HG03520 (cell line): Measurements from ENCODE around the gene MAPKAPK5.
"Not testable (repeated sequence)": the region's sequence is repeated elsewhere in the genome, so short reads cannot be mapped to it uniquely, and the experiment has no call there.

Experiments
- ATAC-seq: cut with Tn5 transposase; IDR thresholded peaks from one replicate; pipeline ENCODE4 v1.9.1; 2021; ENCODE audit warnings: mild to moderate bottlenecking, moderate library complexity; ENCODE audit not compliant: unreplicated experiment

MAPKAPK5 gene

GRCh38 chr12:111873113-111873512 is 31.1 kb downstream of the MAPKAPK5 start:
- ATAC-seq, result no peak

DNA sequence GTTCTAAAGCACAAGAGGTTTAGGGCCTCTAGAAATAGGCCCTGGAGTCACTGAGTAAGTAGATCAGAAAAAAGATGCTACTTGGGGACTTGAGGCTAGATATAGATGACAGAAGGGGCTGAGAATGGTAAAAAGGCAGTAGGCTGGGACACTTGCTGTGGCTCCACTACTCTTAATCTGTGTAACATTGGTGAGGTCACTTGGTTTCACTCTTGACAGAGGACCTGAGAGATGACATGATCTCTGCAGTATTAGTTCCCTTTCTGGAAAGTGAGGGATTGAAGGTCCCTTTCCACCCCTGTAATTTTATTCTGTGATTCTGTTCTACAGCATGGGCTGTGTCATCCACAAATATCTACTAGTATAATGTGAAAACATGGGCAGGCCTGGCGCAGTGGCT is 39.7 kb downstream of the MAPKAPK5 start:
- no peak for ATAC-seq

DNA sequence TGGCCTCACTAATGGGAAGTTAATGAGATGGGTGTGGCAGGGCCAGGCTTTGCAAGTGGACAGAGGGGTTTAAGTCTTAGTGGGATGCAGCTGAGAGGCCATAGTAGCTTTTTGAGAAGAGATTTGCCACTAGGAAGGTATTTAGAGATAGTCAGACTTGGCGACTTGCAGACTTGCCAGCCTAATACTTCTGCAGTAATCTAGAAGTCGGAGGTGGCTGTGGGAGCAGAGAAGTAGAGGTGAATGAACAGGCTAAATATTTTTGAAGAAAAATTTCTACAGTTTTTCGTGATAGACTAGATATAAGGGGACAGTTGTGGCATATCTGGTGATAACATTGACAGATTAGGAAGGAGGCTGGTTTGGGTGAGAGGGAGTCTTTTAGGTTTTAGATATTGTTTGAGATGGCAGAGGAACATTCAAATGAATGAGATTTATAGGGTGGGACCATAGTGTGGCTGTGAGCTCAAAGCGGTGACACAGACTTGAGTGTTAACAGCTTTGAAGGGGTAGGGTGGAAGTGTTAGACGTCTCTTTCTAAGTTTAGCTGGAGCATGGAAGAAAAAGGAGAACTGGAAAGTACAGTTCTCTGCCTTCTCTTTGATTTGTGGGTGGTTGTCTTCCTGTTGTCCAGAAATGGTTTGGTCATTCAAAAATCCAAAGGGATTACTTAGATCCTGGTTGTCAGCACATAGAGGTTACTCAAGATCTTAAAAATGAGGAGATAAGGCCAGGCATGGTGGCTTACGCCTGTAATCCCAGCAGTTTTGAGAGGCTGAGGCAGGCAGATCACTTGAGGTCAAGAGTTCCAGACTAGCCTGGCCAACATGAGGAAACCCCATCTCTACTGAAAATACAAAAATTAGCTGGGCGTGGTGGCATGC is 44.9 kb downstream of the MAPKAPK5 start:
- no peak for ATAC-seq

DNA sequence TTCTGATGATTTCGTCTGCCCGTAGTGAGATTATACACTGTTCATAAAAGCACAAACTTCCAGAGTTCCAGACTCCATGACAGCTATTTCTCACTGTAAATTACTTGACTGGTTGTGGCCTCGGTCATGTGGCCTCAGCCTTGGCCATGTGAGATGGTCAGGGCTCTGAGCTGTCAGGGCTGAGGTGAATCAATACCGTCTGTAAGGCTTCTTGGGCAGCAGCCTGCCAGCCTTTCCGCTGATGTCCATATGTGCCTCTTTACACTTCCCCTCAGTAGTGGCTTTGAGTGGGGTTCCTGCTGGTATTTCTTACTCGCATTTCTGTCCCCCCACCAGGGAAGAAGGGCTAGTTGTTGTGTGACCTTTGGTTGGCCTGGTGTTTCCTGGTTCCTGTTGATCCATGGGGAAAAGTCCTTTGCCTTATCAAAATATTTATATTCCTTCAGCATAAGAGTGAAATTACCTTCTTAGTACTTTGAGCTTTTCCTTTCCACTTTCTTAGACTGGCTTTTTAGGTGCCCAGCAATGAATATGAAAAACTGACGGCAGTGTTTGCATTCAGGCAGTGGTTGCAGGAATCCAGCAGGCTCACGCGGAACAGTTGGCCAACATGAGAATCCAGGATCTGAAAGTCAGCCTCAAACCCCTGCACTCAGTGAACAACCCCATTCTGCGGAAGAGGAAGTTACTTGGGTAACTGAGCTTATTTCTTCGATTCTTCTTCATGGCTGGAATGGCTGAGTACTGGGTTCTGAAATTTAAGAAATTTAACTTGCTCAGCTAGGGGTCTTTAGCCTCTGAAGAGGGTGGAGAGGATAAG is 46.1 kb downstream of the MAPKAPK5 start:
- no peak for ATAC-seq

GRCh38 chr12:111893287-111893686 is 51.3 kb downstream of the MAPKAPK5 start:
- ATAC-seq, result no peak

- ATAC-seq, result no peak
Measured at GRCh38 chr12:111894556-111894955, 52.5 kb downstream of the MAPKAPK5 start.

DNA sequence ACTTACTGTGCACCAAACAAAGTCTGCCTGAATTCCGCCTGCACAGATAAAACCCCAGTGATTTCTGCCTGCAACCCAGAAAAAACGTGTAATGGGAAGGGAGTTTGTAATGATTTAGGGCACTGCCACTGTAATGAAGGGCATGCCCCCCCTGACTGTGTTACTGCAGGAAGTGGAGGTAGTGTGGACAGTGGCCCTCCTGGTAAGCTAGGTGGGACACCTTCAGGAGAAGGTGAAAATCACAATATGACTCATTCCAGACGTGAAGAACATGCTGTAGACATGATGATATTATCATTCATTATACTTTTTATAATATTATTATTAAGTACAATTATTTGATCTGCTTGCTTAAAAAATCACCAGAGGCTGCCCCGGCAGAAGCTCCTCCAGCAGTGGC is 59.2 kb downstream of the MAPKAPK5 start:
- no peak for ATAC-seq

DNA sequence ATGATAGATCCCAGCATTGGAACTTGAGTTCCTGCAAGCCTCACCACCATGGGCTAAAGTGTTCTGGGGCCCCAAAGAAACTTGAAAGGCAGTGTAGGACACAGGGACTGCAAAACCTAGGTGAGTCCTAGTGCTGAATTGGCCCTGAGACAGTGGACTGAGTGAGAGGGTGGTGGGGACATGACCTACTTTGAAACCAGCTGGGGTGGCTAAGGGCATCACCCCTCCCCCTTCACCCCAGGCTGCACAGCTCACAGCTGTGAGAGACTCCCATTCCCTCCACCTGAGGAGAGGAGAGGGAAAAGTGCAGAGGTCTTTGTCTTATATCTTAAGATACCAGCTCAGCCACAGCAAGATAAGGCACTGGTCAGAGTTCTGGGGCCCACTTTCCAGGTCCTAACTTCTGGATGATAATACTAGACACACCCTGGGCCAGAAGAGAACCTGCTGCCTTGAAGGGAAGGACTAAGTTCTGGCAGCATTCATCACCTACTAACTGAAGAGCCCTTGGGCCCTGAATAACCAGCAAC is 62.5 kb downstream of the MAPKAPK5 start:
- no peak for ATAC-seq

GRCh38 chr12:111905502-111905901 is 63.5 kb downstream of the MAPKAPK5 start:
- no peak for ATAC-seq

DNA sequence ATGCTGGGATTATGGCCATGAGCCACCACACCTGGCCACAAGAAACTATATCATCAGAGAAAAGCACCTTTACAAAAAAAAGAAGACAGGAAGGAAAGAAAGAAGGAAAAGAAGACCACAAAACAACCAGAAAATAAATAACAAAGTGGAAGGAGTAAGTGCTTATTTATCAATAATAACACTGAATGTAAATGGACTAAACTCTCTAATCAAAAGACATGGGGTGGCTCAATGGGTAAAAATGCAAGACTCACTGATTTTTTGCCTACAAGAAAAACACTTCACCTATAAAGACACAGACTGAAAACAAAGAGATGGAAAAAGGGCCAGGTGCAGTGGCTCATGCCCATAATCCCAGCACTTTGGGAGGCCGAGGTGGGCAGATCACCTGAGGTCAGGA is 65.7 kb downstream of the MAPKAPK5 start:
- ATAC-seq, result no peak

- no peak for ATAC-seq
Measured at GRCh38 chr12:111925171-111925570, 83.1 kb downstream of the MAPKAPK5 start.

DNA sequence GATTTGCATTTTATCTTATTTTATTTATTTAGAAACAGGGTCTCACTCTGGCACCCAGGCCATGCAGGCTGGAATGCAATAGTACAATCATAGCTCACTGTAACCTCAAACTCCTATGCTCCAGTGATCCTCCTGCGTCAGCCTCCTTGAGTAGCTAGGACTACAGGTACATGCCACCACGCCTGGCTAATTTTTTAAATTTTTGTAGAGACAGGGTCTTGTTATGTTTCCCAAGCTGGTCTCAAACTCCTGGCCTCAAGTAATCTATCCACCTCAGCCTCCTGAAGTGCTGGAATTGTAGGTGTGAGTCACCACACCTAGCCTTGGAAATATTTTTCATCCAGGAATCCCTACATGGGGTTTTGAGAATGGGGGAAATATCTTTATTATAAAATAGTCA is 84.6 kb downstream of the MAPKAPK5 start:
- ATAC-seq, result no peak

- ATAC-seq, result no peak
Measured at GRCh38 chr12:111927346-111927745, 85.3 kb downstream of the MAPKAPK5 start.

DNA sequence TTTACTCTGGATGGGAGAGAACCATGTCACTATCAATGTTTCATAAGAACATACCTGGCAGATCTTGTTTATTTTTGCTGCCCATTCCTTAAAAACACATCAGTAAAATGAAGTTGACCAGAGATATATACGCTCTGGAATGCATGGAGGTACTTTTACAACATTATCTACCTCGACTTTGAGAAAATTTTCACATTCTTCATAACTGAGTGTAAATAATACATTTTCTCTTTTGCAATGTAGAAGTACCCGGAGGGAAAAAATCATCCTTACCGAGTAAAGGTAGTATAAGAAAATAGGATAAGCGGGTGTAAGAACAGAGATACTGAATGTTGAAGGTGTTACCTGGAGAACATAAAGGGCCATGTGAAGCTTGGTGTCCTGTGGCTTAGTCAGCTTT is 90.2 kb downstream of the MAPKAPK5 start:
- ATAC-seq, result no peak

DNA sequence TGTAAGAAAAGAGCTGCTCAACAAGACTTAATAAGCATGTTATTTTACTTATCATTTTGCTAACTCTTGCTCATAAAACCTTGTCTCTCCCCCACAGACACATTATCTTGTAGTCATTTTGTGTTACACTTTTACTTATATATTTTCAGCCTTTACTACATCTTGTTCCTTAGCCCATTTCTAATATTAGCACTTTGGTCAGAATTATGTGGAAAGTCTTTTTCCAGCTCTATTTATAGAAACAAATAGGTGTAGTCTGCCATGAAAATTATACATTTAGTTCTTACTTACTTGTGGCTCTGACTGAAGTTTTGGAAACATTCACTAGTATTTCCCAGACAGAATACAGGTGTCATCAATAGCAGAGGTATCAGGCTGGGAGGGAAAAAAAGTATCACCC is 94.8 kb downstream of the MAPKAPK5 start:
- ATAC-seq, result no peak

DNA sequence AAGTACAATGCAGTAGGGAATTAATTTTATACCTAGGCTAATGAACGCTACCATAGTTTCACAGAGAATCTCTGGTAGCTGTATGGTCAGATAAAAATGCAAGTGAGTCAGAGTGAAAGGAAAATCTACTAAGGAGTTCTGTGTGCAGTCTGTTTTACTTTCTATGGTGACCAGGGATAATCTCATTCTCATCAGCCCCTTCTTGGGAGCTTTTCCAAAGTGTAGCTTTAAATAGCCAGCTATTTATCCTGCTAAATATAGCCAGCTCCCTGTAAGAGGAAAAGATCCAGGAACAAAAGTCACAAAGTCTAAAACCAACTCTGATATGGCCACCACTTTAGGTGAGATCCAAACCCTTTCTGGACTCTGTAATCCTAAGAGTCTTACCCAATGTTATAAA is 95.4 kb downstream of the MAPKAPK5 start:
- ATAC-seq, result no peak

DNA sequence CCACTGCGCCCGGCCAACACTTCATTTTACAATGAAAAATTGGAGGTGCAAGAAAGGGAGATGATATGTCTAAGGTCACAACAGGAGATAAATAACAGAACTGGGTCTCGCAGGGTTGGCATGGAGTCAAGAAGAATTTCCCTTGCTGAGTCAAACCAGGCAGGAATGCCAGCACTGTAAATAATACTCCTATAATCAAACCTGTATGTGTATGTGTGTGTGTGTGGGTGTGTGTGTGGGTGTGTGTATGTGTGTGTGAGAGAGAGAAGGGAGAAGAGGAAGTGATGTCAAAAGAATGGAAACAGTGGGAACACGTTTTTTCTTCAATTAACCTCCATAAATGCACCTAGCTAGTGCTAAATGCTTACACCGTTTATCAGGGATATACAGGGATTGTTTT is 100.5 kb downstream of the MAPKAPK5 start:
- ATAC-seq, result no peak

- ATAC-seq, result no peak
Measured at GRCh38 chr12:111943929-111944328, 101.9 kb downstream of the MAPKAPK5 start.

DNA sequence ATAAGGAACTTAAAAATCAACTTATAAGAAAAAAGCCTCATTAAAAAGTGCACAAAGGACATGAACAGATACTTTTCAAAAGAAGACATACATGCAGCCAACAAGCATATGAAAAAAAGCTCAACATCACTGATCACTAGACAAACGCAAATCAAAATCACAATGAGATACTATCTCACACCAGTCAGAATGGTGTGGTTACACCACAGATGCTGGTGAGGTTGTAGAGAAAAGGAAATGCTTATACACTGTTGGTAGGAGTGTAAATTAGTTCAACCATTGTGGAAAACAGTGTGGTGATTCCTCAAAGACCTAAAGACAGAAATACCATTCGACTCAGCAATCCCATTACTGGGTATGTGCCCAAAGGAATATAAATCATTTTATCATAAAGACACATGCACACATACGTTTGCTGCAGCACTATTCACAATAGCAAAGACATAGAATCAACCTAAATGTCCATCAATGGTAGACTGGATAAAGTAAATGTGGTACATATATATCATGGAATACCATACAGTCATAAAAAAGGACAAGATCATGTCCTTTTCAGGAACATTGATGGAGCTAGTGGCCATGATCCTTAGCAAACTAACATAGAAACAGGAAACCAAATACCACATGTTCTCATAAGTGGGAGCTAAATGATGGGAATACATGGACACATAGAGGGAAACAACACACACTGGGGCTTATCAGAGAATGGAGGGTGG is 109.1 kb downstream of the MAPKAPK5 start:
- ATAC-seq, result not testable (repeated sequence)
